ENCODE data around the gene PNMA6F. TPM values are rescaled to one million over a fixed set of nuclear protein-coding genes. Genes with fewer than 3 reads are reported as not detected.

Gene PNMA6F
- total and polyA plus RNA-seq, 11 donors, result not detected

DNA sequence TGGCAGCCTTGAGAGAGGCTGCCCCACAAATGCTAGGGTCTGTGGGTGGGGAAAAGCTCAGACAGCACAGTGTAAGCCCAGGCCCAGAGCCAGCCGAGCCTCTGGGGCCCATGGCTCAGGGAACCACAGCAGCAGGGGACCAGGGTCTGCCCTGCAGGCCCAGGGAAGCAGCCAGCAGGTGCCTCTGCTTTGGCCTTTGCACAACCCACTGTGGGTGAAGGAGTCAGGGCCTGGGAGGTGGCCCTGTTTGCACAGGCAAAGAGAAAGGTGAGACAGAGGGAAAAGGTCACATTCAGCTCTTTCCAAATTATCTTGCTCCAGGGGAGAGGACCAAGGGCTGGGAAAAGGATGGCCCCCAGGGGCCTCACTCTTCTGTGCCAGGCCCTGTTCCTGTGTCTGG lies 8.7 kb downstream of the PNMA6F start:
- no peaks in the 10 kb centered on the region for H3K4me1 ChIP-seq
- no peaks in the 10 kb centered on the region for H3K36me3 ChIP-seq
- peaks cover 0 to 8% (median 0%) of the 10 kb centered on the region in 9 donors for H3K27me3 ChIP-seq
- DNase-seq (no peak), ATAC-seq (no peak)
- TF ChIP-seq, protein P1, sequence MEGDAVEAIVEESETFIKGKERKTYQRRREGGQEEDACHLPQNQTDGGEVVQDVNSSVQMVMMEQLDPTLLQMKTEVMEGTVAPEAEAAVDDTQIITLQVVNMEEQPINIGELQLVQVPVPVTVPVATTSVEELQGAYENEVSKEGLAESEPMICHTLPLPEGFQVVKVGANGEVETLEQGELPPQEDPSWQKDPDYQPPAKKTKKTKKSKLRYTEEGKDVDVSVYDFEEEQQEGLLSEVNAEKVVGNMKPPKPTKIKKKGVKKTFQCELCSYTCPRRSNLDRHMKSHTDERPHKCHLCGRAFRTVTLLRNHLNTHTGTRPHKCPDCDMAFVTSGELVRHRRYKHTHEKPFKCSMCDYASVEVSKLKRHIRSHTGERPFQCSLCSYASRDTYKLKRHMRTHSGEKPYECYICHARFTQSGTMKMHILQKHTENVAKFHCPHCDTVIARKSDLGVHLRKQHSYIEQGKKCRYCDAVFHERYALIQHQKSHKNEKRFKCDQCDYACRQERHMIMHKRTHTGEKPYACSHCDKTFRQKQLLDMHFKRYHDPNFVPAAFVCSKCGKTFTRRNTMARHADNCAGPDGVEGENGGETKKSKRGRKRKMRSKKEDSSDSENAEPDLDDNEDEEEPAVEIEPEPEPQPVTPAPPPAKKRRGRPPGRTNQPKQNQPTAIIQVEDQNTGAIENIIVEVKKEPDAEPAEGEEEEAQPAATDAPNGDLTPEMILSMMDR (IDR thresholded peaks at IDR 0.05), result no peak
- TF ChIP-seq POLR2A (IDR thresholded peaks at IDR 0.05), result no peak
- no peak overlapping the region for H3K4me3 ChIP-seq
- intact Hi-C loops (cut with DNase I), result no loop called here
- 86 to 100% (median 87%) methylated on average over 1 of the region's 1 CpG for WGBS, 4 donors
- H3K27ac ChIP-seq, result no peak overlapping the region
- no peaks in the 10 kb centered on the region for H3K9me3 ChIP-seq

DNA sequence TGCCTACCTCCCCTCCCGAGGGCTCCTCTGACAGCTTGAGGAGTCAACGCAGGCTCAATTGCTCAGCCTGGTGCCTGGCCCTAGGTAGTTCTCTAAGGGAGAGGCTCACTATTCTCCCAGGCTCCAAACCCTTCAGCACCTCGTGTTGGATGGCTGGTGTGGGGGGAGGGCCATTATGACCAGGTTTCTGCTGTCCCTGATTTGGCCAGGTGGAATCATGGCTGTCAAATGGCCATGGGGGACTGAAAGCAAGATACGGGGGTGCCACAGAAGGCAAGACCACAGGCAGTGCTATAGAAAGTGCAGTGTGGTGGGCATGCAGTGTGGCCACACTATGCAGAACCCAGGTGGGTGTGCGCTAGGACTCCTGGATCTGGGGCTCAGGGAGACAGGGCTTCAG lies 9.5 kb downstream of the PNMA6F start:
- no peak for ATAC-seq
- H3K27me3 ChIP-seq, result peaks cover 0 to 8% (median 0%) of the 10 kb centered on the region in 9 donors
- 78 to 90% (median 83%) methylated on average over 4 to 5 of the region's 5 CpGs for WGBS, 4 donors

DNA sequence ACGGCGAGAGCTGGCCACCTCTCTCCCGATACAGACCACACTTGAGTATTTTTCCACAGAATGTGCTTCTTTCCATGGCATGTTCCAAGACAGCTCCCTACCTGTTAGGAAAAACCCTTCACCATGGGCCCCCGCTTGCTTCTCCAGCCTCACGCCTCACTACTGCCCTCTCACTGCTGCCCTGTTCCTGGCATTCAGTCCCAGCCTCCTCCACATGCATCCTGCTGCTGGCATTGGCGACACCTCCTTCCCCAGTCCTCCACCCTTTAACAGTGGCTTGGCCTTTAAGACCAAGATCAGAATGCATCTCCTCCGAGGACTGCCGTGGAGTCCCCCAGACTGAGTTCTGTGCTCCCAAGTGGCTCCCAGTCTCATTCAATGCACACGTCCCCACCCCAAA lies 10.7 kb downstream of the PNMA6F start:
- Histone ChIP-seq H3K36me3 (no peaks in the 10 kb centered on the region), H3K27me3 (peaks cover 0 to 8% (median 0%) of the 10 kb centered on the region in 9 donors), H3K27ac (no peak overlapping the region), H3K9me3 (no peaks in the 10 kb centered on the region), H3K4me3 (no peak overlapping the region), H3K4me1 (no peaks in the 10 kb centered on the region)
- 72 to 83% (median 81%) methylated on average over 9 of the region's 9 CpGs for WGBS, 4 donors
- TF ChIP-seq, protein P1 (IDR thresholded peaks at IDR 0.05), result no peak
- TF ChIP-seq POLR2A (IDR thresholded peaks at IDR 0.05), result no peak
- DNase-seq, result no peak
- ATAC-seq, result no peak
- intact Hi-C loops (cut with DNase I), result no loop called here

More for the DNA sequence above, 9.5 kb downstream of the PNMA6F start:
- Histone ChIP-seq H3K27ac (no peak overlapping the region), H3K36me3 (no peaks in the 10 kb centered on the region), H3K4me1 (no peaks in the 10 kb centered on the region), H3K9me3 (no peaks in the 10 kb centered on the region), H3K4me3 (no peak overlapping the region)
- no peak for DNase-seq
- intact Hi-C loops (cut with DNase I), result no loop called here
- TF ChIP-seq POLR2A (IDR thresholded peaks at IDR 0.05), result no peak
- TF ChIP-seq, protein P1 (IDR thresholded peaks at IDR 0.05), result no peak

DNA sequence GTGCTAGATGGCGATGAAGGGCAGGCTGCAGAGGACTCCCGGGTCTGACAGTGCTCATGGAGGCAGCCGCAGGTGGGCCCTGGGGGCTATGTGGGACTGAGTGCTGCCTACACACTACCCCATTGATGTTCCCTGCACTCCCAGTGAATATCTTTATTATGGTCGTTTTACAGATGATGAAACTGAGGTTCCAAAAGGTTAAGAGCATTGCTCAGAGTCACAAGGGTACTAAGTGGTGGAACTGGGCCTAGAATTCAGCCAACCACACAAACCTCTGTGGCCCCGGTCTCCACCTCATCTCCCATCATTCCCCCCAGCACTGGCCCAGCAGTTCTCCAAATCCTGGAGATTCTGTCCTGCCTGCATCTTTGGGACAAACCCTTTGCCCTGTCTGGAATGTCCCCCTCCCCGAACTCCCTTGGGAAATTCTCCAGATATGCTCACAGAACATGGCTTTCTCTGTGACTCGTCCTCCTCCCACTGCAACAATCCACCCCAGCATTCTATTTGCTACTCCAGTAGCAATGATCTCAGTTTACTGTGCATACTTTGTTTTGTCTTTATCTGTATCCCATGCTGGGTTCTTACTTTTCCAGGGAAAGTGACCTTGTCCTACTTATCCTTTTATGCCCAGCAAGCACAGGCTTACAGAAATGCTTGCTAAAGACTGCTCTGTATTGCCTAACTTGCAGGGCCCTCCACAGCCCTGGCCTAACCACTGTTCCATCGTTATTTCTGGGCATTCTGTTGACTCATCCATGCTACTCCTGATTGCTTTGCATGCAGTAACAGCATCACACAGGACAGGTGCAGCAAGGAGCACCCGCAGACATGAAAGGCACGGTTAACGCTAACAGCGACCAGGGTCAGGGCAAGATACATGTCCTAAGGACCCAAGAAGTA lies 14.0 kb downstream of the PNMA6F start:
- intact Hi-C loops (cut with DNase I), result no loop called here
- H3K27me3 ChIP-seq, result peaks cover 0 to 18% (median 0%) of the 10 kb centered on the region in 9 donors
- H3K27ac ChIP-seq, result no peak overlapping the region
- no peak for ATAC-seq
- WGBS, 4 donors, result 68 to 78% (median 71%) methylated on average over 12 of the region's 12 CpGs
- TF ChIP-seq POLR2A (IDR thresholded peaks at IDR 0.05), result no peak
- TF ChIP-seq, protein P1 (IDR thresholded peaks at IDR 0.05), result no peak
- no peaks in the 10 kb centered on the region for H3K9me3 ChIP-seq
- no peak overlapping the region for H3K4me3 ChIP-seq
- H3K4me1 ChIP-seq, result no peaks in the 10 kb centered on the region
- H3K36me3 ChIP-seq, result no peaks in the 10 kb centered on the region
- DNase-seq, result no peak

Data from heart left ventricle (tissue), 16 donors.